22Rv1 (cell line): ENCODE measurements around the gene ARPC5.

Experiments
- H3K27ac ChIP-seq: fragments of 450-650 bp; 2 replicates; pipeline ENCODE4 v1.5.1; 2017
- CTCF ChIP-seq: fragments of 450-650 bp; IDR thresholded peaks from 2 replicates; pipeline ENCODE4 v1.5.1; 2017; ENCODE audit warnings: mild to moderate bottlenecking
- ZFX ChIP-seq: fragments of 450-650 bp; IDR thresholded peaks from 2 replicates; pipeline ENCODE4 v1.6.1; 2017; ENCODE audit warnings: antibody characterized with exemption, borderline replicate concordance

ARPC5 gene

DNA sequence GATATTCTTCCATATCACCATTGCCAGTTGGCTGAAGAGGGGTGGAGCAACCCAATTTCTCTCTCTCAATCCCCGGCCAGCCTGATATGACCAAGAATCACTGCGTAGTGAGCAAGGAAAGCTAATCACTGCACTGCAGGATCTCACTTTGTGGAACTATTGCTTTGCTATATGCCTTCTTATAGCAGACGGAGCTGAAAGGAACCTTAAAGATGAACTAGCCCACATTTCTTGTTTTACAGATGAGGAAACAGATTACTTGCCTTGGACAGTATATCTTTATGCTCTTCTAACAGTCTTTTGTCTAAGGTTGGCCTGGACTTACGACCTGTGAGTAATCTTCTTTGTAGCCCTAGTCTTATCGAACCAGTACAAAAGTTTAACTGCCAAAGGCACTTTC is 9.9 kb upstream of the ARPC5 start:
- no peak for TF ChIP-seq CTCF
- no peak for TF ChIP-seq ZFX
- no peak overlapping the region for H3K27ac ChIP-seq

GRCh38 chr1:183642166-183642565 is 6.6 kb upstream of the ARPC5 start:
- no peak for TF ChIP-seq CTCF
- no peak for TF ChIP-seq ZFX
- H3K27ac ChIP-seq = no peak overlapping the region

DNA sequence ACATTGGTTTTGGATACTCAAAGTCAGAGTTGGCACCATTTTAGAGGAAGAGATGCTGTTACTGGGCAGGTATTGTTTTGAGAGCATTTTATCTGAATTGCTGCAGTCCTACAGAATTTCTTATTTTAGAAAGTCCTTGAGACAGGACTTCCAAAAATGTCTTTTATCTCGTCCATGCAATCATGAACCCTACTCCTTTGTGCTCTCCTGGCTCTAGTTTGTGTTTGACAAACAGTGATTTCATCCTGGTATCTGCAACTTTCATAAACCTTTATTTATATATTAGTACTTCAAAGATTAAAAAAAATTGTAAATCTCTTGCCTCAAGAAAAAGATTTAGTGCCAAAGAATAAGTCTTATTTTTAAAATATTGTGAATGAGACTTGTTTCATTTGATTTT is 4.6 kb upstream of the ARPC5 start:
- TF ChIP-seq CTCF (no peak), ZFX (no peak)
- H3K27ac ChIP-seq = no peak overlapping the region

DNA sequence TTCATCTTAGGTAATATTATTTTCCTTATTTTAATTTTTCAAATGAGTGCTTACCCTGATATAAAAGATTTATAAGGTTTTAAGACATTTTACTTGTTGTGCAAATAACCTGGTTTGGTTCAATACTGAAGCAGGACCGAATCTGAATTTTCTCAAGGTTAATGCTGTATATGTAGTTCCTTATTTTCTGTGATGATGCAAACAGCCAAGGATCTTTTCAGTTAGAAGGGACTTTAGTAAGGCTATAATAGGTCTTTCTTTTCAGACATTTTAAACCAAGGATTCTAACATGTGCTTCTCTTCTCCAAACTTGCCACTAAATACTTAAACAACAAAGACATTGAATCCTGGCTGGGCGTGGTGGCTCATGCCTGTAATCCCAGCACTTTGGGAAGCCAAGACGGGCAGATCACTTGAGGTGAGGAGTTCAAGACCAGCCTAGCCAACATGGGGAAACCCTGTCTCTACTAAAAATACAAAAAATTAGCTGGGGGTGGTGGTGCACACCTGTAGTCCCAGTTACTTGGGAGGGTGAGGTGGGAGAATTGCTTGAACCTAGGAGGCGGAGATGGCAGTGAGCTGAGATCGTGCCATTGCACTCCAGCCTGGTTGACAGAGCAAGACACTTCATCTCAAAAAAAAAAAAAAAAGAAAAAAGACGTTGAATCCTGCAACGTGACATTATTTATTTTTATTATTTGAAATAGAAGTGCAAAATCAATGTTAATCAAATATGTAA is 3.2 kb upstream of the ARPC5 start:
- no peak overlapping the region for H3K27ac ChIP-seq
- TF ChIP-seq CTCF (no peak), ZFX (no peak)

DNA sequence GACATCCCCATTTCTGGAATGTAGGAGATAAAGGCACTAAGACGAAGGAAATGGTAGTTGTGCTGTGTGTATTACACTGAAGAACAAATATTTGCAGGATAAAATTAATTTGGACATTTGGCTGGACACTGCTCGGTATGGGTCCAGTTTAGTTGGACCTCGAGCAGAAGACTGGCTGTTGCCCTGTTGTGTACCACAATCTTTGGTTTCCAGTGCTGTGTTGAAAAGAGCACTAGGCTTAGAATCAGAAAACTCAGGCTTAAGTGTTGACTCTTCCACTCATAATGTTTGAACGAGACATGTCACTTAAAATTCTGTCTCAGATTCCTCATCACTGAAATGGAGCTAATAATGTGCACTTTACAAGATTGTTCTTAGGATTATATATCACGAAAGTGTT is 1.2 kb upstream of the ARPC5 start:
- TF ChIP-seq CTCF = no peak
- no peak for TF ChIP-seq ZFX
- no peak overlapping the region for H3K27ac ChIP-seq

- peak overlapping the region; percentile 89; the same call in 1 of the 2 replicates for H3K27ac ChIP-seq
- TF ChIP-seq CTCF = no peak
- TF ChIP-seq ZFX = no peak
Observed at GRCh38 chr1:183636334-183636682, 725 bp upstream of the ARPC5 start.

DNA sequence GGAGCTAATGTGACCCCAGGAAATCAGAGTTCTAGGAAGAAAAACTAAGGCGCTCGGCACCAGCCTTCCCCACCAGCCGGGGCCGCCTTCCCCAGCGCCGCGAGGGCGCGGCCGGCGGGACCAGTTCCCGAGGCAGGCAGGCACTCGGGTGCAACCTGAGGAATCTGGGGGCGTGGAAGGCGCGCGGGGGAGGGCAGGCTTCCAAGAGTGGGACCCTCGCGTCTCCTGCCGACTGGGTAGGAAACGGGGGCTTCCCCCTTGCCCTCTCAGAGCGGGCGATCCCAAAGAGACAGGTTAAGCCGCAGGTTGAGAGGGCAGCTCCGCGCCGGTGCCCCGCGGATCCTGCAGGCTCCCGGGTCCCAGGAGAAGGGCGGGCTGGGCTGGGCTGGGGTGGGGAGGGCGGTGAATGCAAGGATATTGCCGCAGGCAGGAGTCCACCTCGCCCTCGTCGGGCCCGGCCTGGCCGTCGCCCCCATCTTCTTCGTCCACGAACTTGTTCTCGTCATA is 431 bp downstream of the ARPC5 start:
- H3K27ac ChIP-seq = peak overlapping the region; percentile 89

More for the DNA sequence above, 431 bp downstream of the ARPC5 start:
- TF ChIP-seq CTCF (no peak), ZFX (no peak)
